GM18951 (cell line): Measurements from ENCODE around the gene STX7.

Experiments
- POLR2A ChIP-seq: IDR thresholded peaks from 4 replicates; pipeline ENCODE4 v1.6.1; 2011; ENCODE audit warnings: mild to moderate bottlenecking; ENCODE audit not compliant: insufficient read length, insufficient read depth; ENCODE audit errors: extremely low read depth
- in situ Hi-C: fragments of 300-500 bp; cut with MboI; formaldehyde crosslinking; loops from one replicate; pipeline ENCODE4 v1.12.0; 2022; ENCODE audit warnings: low sequenced_read_pairs, mixed read lengths, inconsistent platforms; ENCODE audit not compliant: unreplicated experiment

Gene STX7

GRCh38 chr6:132404736-132405135 lies 108.2 kb downstream of the STX7 start:
- in situ Hi-C loops = no loop called here
- TF ChIP-seq POLR2A = no peak

- TF ChIP-seq POLR2A = no peak
- in situ Hi-C loops = no loop called here
Observed at GRCh38 chr6:132404330-132404729, 108.6 kb downstream of the STX7 start.

- in situ Hi-C loops = no loop called here
- no peak for TF ChIP-seq POLR2A
Observed at GRCh38 chr6:132401618-132402285, 111.2 kb downstream of the STX7 start.

- no peak for TF ChIP-seq POLR2A
- in situ Hi-C loops = no loop called here
Observed at GRCh38 chr6:132400883-132401617, 111.9 kb downstream of the STX7 start, which contains the start of gene MOXD1. TSS of gene MOXD1 (minus strand) at chr6:132401475. CDS start at chr6:132401426, 49 bp downstream.

DNA sequence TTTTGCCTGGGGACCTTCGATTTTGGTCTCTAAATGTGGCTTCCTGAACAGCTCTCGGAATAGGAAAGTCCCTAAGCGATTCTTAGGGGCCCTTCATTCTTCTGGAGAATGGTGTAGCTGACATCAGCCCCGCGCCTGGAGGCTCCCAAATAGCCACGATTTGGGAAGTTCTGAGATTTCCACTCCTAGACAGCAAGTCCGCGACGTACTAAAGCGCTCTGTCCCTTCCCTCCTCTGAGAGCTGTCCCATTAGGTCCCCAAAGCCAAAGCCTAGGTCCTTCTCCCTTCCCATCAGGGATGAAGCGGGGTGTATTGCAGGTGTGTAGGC lies 112.4 kb downstream of the STX7 start:
- TF ChIP-seq POLR2A = no peak
- in situ Hi-C loops = no loop called here

GRCh38 chr6:132399376-132400074 lies 113.4 kb downstream of the STX7 start:
- in situ Hi-C loops = no loop called here
- TF ChIP-seq POLR2A = no peak
